ENCODE results near the gene TNNT2.

GRCh38 chr1:201376107-201376463, 1.4 kb downstream of the TNNT2 start:
- TF ChIP-seq CREB5 (CRISPR knock-in tag; IDR thresholded peaks at IDR 0.05; ENCODE audit: low read depth): no peak
- TF ChIP-seq ZFP30 (CRISPR knock-in tag; IDR thresholded peaks at IDR 0.05): no peak
- TF ChIP-seq ZNF565 (CRISPR knock-in tag; conservative IDR thresholded peaks at IDR 0.05; ENCODE audit: low read depth): no peak
- no peak for TF ChIP-seq BACH2 (CRISPR knock-in tag; IDR thresholded peaks at IDR 0.05; ENCODE audit: borderline replicate concordance)
- no peak for TF ChIP-seq PPARA (CRISPR knock-in tag; IDR thresholded peaks at IDR 0.05; ENCODE audit: borderline replicate concordance)
- TF ChIP-seq ESRRG (CRISPR knock-in tag; IDR thresholded peaks at IDR 0.05): no peak
- TF ChIP-seq POU6F1 (CRISPR knock-in tag; IDR thresholded peaks at IDR 0.05; ENCODE audit: borderline replicate concordance, low read depth): no peak
- TF ChIP-seq TCF4 (CRISPR knock-in tag; IDR thresholded peaks at IDR 0.05; ENCODE audit: borderline replicate concordance): no peak
- no peak for TF ChIP-seq ZFP3 (CRISPR knock-in tag; IDR thresholded peaks at IDR 0.05)
- no peak for TF ChIP-seq RARB (CRISPR knock-in tag; IDR thresholded peaks at IDR 0.05)
- TF ChIP-seq TSHZ2 (CRISPR knock-in tag; IDR thresholded peaks at IDR 0.05): no peak
- TF ChIP-seq CSRNP3 (CRISPR knock-in tag; IDR thresholded peaks at IDR 0.05): no peak
- TF ChIP-seq ZNF8 (CRISPR knock-in tag; IDR thresholded peaks at IDR 0.05): no peak
- no peak for TF ChIP-seq ZC3H10 (CRISPR knock-in tag; IDR thresholded peaks at IDR 0.05)
